ENCODE results near the gene TPD52L1.

Gene TPD52L1

GRCh38 chr6:125250511-125250910, 96.9 kb downstream of the TPD52L1 start:
- no peak for DNase-seq

DNA sequence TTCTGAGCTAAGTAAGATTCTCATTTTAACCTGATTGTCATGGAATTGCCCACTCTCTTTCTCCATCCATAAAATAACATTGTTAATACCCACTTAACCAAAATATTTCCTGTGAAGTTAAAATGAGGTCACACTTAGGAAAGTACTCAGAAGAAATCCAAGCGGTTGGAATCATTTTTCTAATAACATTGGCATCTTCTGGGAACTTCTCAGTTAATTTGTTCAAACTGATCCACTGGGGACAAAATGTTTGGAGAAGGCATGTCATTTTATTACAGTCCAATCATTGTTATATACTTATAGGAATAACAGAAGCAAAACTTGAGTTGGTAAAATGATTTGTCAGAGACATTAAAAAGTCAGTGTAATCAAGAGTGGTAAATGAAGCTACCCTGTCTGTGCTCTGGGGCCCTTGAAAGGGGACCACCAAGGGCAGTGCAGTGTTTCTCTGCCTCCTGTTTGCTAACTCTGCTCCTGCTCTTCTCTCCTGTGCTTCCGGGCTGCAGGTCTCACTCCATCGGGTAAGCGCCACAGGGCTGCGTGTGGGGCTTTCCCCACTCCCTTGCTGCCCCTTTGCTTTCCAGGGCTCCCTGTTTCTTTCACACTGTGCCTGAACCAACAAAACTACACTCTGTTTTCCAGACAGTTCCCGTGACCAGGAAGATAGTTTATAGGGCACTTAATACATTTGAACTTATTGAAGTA, 98.1 kb downstream of the TPD52L1 start:
- no peak for DNase-seq

DNA sequence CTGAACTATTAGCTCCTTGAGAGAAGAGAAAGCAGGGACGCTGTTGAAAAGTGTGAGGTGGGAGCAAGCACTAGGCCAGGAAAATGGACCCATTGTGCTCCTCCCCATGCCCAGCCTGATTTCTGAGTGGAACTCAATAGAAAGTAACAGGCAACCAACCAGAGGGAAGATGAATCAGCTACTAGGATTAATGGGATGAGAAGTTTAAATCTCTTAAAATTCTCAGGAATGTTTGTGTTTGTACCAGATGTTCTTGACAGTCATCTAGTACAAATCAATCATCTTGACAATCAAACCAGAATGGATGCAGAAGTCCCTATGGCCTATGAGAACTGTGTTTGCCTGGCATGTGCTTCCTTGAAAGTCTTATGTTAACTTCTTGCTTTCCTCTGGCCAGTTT, 99.3 kb downstream of the TPD52L1 start:
- DNase-seq: no peak

GRCh38 chr6:125253881-125254280, 100.3 kb downstream of the TPD52L1 start:
- DNase-seq: no peak

GRCh38 chr6:125254321-125254720, 100.7 kb downstream of the TPD52L1 start:
- DNase-seq: no peak

DNA sequence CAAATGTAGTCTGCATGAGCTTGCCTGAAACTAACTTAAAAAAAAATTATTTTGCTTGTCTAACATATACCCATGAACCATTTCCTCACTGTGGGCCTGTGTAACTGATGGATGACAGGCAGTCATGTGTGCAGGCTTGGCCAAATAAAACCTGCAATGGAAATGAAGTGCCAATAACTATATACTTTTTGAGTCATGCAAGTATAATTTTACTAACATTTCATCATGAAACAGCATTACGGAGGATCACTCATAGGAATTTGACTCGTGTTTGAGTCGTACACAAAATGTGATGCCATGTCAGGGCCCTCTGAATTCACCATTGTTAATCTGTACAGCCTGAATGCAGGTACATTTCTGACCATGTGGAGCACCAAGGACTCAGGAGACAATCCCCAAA, 101.6 kb downstream of the TPD52L1 start:
- DNase-seq: no peak

GRCh38 chr6:125257351-125257750, 103.8 kb downstream of the TPD52L1 start:
- no peak for DNase-seq

GRCh38 chr6:125258651-125259353, 105.2 kb downstream of the TPD52L1 start:
- DNase-seq: no peak

- DNase-seq: no peak
Measured at GRCh38 chr6:125259354-125259736, 105.8 kb downstream of the TPD52L1 start.

GRCh38 chr6:125262016-125263013, 108.7 kb downstream of the TPD52L1 start:
- no peak for DNase-seq

DNA sequence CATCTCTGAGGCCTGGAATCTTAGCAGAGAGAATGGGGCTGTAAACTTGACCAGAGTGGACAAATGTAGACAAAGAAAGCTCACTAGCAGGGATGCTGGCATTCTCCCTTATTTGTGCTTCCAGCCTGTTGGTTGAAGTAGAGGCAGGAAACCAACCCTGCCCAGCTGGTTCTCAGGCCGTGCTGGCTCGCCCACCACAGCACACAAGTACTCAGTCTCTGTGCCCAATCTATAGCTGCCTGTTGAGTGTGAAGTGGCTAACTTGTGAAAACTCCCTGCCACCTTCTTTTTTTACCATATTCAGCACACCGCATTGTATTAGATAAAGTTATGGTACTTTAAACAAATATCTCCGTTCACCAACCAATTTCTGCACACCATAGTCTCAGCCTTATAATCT, 110.9 kb downstream of the TPD52L1 start:
- no peak for DNase-seq

DNA sequence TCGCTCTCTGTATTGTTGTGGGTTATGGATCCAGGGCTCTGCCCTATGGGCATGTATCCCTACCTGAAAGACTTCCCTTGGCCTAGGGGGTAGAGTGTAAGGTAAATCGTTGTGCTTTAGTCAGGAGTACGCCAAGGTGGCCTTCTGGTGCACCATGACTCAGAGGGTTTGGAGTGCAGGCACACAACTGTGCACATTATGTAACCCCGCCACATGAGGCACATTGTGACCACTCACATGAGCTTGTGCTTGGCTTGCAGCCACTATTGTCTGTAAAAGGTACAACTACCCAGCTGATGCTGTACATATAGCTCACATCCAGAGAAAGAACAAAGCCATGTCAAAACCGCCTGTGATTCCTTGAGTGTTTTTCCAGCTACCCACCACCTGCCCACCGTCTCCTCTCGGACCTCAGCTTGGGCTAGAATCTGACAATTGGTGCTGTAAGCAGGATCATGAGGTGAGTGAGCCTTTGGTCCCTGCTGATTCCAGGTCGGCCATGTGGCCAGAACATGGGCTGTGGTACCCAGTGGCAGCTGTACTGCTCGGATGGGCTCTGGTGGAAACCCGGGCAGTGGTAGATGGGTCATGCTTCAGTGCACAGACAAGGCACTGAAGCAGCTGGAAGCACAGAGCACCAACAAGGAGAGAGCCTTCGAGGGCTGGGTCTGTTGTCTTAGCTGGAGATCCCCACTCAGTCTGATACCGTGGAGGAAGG, 114.4 kb downstream of the TPD52L1 start:
- no peak for DNase-seq

- no peak for DNase-seq
Measured at GRCh38 chr6:125268765-125269164, 115.2 kb downstream of the TPD52L1 start.

DNA sequence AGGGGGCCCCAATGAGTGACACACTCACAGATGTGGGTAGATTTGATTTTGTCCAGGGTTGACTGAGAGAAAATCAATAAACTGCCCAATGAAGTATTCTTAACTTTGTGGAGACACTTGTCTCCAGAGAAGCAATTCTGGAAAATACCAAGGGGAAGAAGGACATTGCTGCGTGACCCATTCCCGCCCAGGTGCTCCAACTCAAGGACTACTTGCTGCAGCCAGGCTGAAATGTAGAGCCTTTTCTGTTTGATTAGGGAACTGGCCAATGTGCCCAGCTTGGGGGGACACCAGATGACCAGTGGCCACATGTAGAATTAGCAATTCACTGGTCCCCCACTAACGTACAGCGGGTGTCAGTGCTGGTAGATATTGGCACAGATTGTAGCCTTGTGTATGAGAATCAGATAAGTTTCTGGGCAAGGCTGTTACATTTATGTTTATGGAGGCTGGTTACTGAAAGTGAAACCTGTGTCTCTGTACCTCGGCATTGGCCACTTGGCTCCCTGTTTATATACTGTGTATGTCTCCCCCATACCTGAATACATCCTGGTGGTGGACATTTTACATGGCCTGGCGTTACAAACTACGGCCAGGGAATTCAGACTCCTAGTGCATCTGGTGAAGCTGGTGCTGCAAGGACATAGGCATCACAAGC, 115.9 kb downstream of the TPD52L1 start:
- DNase-seq: no peak

DNA sequence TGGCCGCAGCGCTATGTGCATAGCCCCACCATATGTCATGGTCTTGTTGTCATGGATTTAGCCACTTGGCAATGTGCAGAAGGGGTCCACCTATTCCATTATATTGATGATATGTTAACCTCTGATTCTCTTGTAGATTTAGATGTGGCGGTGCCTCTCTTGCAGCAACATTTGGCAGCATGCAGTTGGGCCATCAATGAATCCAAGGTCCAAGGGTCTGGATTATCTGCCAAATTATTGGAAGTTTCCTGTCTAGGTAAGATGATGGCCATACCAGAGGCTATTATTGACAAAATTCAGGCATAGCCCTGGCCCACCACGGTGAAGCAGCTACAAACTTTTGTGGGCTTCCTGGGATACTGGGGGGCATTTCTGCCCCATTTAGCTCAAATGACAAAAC, 116.8 kb downstream of the TPD52L1 start:
- no peak for DNase-seq

- DNase-seq: no peak
Measured at GRCh38 chr6:125271486-125272159, 118.0 kb downstream of the TPD52L1 start.

DNA sequence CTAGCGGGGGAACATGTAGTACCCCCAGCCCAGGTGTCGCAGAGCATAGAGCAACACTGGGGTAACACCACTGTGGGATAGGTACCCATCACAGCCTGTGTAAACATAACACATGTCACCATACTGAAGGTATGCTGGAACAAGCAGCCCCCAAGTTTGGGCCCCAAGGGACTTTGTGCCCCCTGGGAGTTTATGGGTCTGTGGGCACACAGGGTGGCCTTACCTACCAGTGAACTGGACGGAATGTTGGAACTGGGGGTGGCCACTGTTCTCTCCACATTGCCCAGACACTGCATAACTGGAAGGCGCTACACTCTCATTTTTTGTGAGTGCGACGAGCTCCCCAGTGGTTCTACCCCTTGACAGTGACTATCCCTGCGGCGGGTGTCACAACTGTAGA, 119.7 kb downstream of the TPD52L1 start:
- no peak for DNase-seq

GRCh38 chr6:125273965-125274364, 120.4 kb downstream of the TPD52L1 start:
- DNase-seq: no peak

GRCh38 chr6:125274935-125275334, 121.4 kb downstream of the TPD52L1 start:
- no peak for DNase-seq

GRCh38 chr6:125275779-125276178, 122.2 kb downstream of the TPD52L1 start:
- no peak for DNase-seq

DNA sequence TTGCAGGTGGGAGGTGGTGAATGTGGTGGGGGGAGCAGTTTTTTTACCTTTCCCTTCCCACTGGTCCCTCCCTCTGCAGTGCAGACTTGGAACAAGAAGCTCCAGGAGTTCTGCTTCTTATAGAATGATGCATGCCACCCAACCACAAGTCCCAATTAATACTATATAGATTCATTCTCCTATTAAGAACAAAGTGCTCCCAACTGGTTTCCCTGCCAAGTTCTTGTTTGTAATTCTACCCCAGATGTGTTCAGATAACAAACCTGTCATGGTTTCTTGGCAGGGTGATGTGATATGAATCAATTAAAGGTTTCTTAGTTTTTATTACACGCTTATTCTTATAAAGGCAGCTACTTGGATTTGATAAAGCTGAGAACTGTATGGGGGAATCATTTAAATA, 124.3 kb downstream of the TPD52L1 start:
- DNase-seq: no peak

DNA sequence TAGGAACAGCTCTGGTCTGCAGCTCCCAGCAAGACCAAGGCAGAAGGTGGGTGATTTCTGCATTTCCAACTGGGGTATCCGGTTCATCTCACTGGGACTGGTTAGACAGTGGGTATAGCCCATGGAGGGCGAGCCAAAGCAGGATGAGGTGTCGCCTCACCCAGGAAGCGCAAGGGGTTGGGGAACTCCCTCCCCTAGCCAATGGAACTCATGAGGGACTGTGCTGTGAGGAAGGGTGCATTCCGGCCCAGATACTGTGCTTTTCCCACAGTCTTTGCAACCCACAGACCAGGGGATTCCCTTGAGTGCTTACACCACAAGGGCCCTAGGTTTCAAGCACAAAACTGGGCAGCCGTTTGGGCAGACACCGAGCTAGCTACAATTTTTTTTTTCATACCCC, 126.4 kb downstream of the TPD52L1 start:
- DNase-seq: no peak
